ENCODE data around the gene NEURL3.

GRCh38 chr2:96506907-96507240 lies 1.7 kb upstream of the NEURL3 start:
- TF ChIP-seq ATF2 (IDR thresholded peaks at IDR 0.05; ENCODE audit: low read length) = no peak
- no peak for TF ChIP-seq CTCF (IDR thresholded peaks at IDR 0.05; ENCODE audit: control extremely low read depth in 1 of 3, insufficient read depth in 1 of 3, low read depth in 1 of 3, low read length in 3 of 3)
- no peak for TF ChIP-seq RFX5 (IDR thresholded peaks at IDR 0.05; ENCODE audit: borderline replicate concordance, low read depth, low read length)
- TF ChIP-seq FOSL1 (IDR thresholded peaks at IDR 0.05; ENCODE audit: insufficient read depth, low read depth, low read length) = no peak
- no peak for TF ChIP-seq YY1 (IDR thresholded peaks at IDR 0.05; ENCODE audit: low read depth, low read length)
- TF ChIP-seq ATF3 (IDR thresholded peaks at IDR 0.05; ENCODE audit: insufficient read depth, low read depth, low read length) = no peak
- no peak for TF ChIP-seq TAF1 (IDR thresholded peaks at IDR 0.05; ENCODE audit: low read depth, low read length)
- TF ChIP-seq POLR2A (IDR thresholded peaks at IDR 0.05; ENCODE audit: control extremely low read depth in 1 of 2, low read depth in 2 of 2, low read length in 2 of 2) = no peak
- no peak for TF ChIP-seq POLR2AphosphoS5 (IDR thresholded peaks at IDR 0.05; ENCODE audit: low read depth, low read length)
- TF ChIP-seq EGR1 (IDR thresholded peaks at IDR 0.05; ENCODE audit: borderline replicate concordance, low read depth, low read length) = no peak
- no peak for TF ChIP-seq E2F6 (IDR thresholded peaks at IDR 0.05)

Measured in H1 (cell line).